WTC11 (cell line): Measurements from ENCODE around the gene DDX25. TPM values are rescaled to one million over a fixed set of nuclear protein-coding genes. Genes with fewer than 3 reads are reported as not detected.

Source experiments
- ATAC-seq: fragments of 200-7000 bp; cut with Tn5 transposase; 2 replicates; pipeline ENCODE4 v1.10.0; 2021; ENCODE audit warnings: mild to moderate bottlenecking, moderate library complexity
- CTCF ChIA-PET: fragments of 300-600 bp; sonication (Branson Sonifier 250); formaldehyde crosslinking; loops from one replicate; lab custom pipeline; 2021; ENCODE audit warnings: antibody characterized with exemption; lab: Charles Lee
- POLR2A ChIA-PET: fragments of 350-600 bp; sonication (Branson Sonifier 250); formaldehyde crosslinking; loops from one replicate; lab custom pipeline; 2021; ENCODE audit warnings: antibody characterized with exemption; lab: Charles Lee
- DNase-seq: peaks from one replicate; pipeline ENCODE4 v3.0.0; 2021; ENCODE audit warnings: low spot score
- H3K27ac Mint-ChIP-seq: 2 replicates; pipeline ENCODE4 v1.8.0; 2021; ENCODE audit warnings: mixed read lengths
- H3K27me3 Mint-ChIP-seq: 2 replicates; pipeline ENCODE4 v1.8.0; 2021; ENCODE audit warnings: low read depth, mild to moderate bottlenecking, moderate library complexity, mixed read lengths
- H3K36me3 Mint-ChIP-seq: 2 replicates; pipeline ENCODE4 v1.8.0; 2021; ENCODE audit warnings: mixed read lengths
- H3K4me1 Mint-ChIP-seq: 2 replicates; pipeline ENCODE4 v1.8.0; 2022; ENCODE audit warnings: mixed read lengths
- H3K4me3 Mint-ChIP-seq: 2 replicates; pipeline ENCODE4 v1.8.0; 2021; ENCODE audit warnings: mild to moderate bottlenecking, moderate library complexity, mixed read lengths
- H3K9me3 Mint-ChIP-seq: 2 replicates; pipeline ENCODE4 v1.8.0; 2021; ENCODE audit warnings: mixed read lengths
- CDX4 ChIP-seq: fragments of 250-450 bp; sonication (Bioruptor Pico); IDR thresholded peaks from 2 replicates; pipeline ENCODE4 v1.9.0; 2021; ENCODE audit warnings: moderate library complexity, mild to moderate bottlenecking, inconsistent platforms, borderline replicate concordance
- FOXK1 ChIP-seq: sonication (generic); formaldehyde crosslinking; IDR thresholded peaks from 2 replicates; pipeline ENCODE4 v1.8.0; 2022; ENCODE audit warnings: mild to moderate bottlenecking, moderate library complexity, missing genetic modification reagents
- HMGA2 ChIP-seq: fragments of 250-450 bp; sonication (Bioruptor Pico); IDR thresholded peaks from 2 replicates; pipeline ENCODE4 v1.4.0; 2021; ENCODE audit warnings: mild to moderate bottlenecking, moderate library complexity
- IRF2 ChIP-seq: sonication (generic); formaldehyde crosslinking; IDR thresholded peaks from 2 replicates; pipeline ENCODE4 v1.8.0; 2022; ENCODE audit warnings: low read depth, missing genetic modification reagents, borderline replicate concordance
- NFE2L1 ChIP-seq: sonication (generic); formaldehyde crosslinking; IDR thresholded peaks from 2 replicates; pipeline ENCODE4 v1.8.1; 2023; ENCODE audit warnings: missing genetic modification reagents
- RELA ChIP-seq: sonication (generic); formaldehyde crosslinking; IDR thresholded peaks from 2 replicates; pipeline ENCODE4 v1.8.1; 2022; ENCODE audit warnings: missing genetic modification reagents, mild to moderate bottlenecking, borderline replicate concordance
- STAT6 ChIP-seq: sonication (generic); formaldehyde crosslinking; conservative IDR thresholded peaks from 2 replicates; pipeline ENCODE4 v1.8.1; 2023; ENCODE audit warnings: mild to moderate bottlenecking, low read depth, missing genetic modification reagents, moderate library complexity
- USF2 ChIP-seq: sonication (generic); formaldehyde crosslinking; IDR thresholded peaks from 2 replicates; pipeline ENCODE4 v1.8.1; 2023; ENCODE audit warnings: mild to moderate bottlenecking, missing genetic modification reagents, moderate library complexity
- ZBTB43 ChIP-seq: sonication (generic); formaldehyde crosslinking; IDR thresholded peaks from 2 replicates; pipeline ENCODE4 v1.8.1; 2023; ENCODE audit warnings: mild to moderate bottlenecking, missing genetic modification reagents
- ZMAT4 ChIP-seq: fragments of 250-450 bp; sonication (Bioruptor Pico); IDR thresholded peaks from 2 replicates; pipeline ENCODE4 v1.9.0; 2021; ENCODE audit warnings: mild to moderate bottlenecking
- ZNF138 ChIP-seq: sonication (generic); formaldehyde crosslinking; conservative IDR thresholded peaks from 2 replicates; pipeline ENCODE4 v1.8.1; 2022; ENCODE audit warnings: mild to moderate bottlenecking, moderate library complexity, missing genetic modification reagents
- total RNA-seq: library from RNA; stranded (reverse); gene quantifications from 3 replicates; pipeline ENCODE4 v1.2.3, GENCODE V29; 2021
- TF ChIP-seq, protein P1 (sequence below): fragments of 200-600 bp; IDR thresholded peaks from 2 replicates; pipeline ENCODE4 v1.8.0; 2022; ENCODE audit warnings: antibody characterized with exemption
- TF ChIP-seq, protein P2 (sequence below): fragments of 250-450 bp; sonication (Bioruptor Pico); IDR thresholded peaks from 2 replicates; pipeline ENCODE4 v1.9.0; 2021; ENCODE audit warnings: mild to moderate bottlenecking
- TF ChIP-seq, protein P3 (sequence below): sonication (generic); formaldehyde crosslinking; IDR thresholded peaks from 2 replicates; pipeline ENCODE4 v1.8.1; 2023; ENCODE audit warnings: mild to moderate bottlenecking, missing genetic modification reagents
- TF ChIP-seq, protein P4 (sequence below): sonication (generic); formaldehyde crosslinking; IDR thresholded peaks from 2 replicates; pipeline ENCODE4 v1.8.1; 2023; ENCODE audit warnings: mild to moderate bottlenecking, missing genetic modification reagents, borderline replicate concordance

DDX25 gene
- total RNA-seq, 1 experiment from 2014 or later, result 17.5 TPM

DNA sequence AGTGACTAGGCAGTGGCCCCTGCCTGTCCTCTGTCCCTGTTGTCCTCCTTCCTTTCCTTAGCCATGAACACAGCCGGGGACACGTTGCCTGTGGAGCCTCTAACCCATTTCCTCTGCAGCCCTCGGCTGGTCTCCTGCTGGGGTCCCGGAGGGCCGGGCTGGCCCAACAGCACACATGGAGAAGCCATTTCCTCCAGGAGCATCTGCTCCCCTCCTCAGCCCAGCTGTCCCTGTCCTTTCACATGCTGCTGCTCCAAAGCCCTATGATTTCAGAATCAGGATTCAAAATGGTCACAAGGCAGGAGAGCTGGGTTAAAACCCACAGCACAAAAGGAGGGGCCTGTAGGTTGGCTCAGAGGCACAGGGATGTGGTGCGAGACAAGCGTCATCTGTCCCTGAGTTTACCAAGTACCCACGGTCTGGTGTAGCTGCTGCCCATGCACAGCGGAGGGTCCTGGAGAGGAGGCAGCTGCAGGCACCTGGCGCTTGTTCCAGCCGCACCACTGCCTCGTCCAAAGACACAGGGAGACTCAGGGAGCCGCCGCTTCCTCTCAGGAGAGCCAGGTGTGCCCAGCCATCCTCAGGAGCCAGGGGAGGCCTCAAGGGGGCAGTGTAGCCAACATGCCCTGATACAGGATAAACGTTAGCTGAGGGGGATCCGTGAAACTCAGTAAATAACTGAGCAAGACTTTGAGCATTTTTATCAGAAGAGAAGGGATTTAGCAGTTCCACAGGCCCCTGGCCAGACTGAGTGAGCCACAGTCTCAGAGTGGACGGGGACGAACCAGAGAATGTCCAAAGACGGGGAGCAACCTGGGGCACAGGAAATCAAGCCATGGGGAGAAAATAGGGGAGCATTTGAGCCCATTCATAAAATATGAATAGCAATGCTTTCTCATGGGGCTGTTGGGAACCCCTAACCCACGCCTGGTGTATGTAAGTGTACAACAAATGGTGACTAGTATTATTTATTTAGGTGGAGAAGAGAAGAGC lies 37.6 kb downstream of the DDX25 start:
- peak overlapping the region; percentile 45 for H3K27ac Mint-ChIP-seq
- CTCF ChIA-PET, result interaction anchor here (0.6 to 3.2 kb wide), 43 partner anchors 9 to 252 kb away, joined by 3 to 28 read pairs (median 5); partner anchors contain the start of genes HYLS1 and PUS3
- TF ChIP-seq ZMAT4 (CRISPR knock-in tag), result no peak
- TF ChIP-seq, protein P1, sequence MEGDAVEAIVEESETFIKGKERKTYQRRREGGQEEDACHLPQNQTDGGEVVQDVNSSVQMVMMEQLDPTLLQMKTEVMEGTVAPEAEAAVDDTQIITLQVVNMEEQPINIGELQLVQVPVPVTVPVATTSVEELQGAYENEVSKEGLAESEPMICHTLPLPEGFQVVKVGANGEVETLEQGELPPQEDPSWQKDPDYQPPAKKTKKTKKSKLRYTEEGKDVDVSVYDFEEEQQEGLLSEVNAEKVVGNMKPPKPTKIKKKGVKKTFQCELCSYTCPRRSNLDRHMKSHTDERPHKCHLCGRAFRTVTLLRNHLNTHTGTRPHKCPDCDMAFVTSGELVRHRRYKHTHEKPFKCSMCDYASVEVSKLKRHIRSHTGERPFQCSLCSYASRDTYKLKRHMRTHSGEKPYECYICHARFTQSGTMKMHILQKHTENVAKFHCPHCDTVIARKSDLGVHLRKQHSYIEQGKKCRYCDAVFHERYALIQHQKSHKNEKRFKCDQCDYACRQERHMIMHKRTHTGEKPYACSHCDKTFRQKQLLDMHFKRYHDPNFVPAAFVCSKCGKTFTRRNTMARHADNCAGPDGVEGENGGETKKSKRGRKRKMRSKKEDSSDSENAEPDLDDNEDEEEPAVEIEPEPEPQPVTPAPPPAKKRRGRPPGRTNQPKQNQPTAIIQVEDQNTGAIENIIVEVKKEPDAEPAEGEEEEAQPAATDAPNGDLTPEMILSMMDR, result peak; percentile 68
- TF ChIP-seq IRF2, result no peak
- no peak for TF ChIP-seq FOXK1
- TF ChIP-seq RELA (CRISPR knock-in tag), result no peak
- TF ChIP-seq STAT6 (CRISPR knock-in tag), result no peak
- no peak for TF ChIP-seq ZNF138
- TF ChIP-seq HMGA2 (CRISPR knock-in tag), result no peak
- no peak for TF ChIP-seq ZBTB43 (CRISPR knock-in tag)
- no peak for TF ChIP-seq CDX4 (CRISPR knock-in tag)
- 0 out of 2 replicates have a peak, but pooled peaks have one; percentile 17 for TF ChIP-seq USF2 (CRISPR knock-in tag)
- TF ChIP-seq, protein P2, sequence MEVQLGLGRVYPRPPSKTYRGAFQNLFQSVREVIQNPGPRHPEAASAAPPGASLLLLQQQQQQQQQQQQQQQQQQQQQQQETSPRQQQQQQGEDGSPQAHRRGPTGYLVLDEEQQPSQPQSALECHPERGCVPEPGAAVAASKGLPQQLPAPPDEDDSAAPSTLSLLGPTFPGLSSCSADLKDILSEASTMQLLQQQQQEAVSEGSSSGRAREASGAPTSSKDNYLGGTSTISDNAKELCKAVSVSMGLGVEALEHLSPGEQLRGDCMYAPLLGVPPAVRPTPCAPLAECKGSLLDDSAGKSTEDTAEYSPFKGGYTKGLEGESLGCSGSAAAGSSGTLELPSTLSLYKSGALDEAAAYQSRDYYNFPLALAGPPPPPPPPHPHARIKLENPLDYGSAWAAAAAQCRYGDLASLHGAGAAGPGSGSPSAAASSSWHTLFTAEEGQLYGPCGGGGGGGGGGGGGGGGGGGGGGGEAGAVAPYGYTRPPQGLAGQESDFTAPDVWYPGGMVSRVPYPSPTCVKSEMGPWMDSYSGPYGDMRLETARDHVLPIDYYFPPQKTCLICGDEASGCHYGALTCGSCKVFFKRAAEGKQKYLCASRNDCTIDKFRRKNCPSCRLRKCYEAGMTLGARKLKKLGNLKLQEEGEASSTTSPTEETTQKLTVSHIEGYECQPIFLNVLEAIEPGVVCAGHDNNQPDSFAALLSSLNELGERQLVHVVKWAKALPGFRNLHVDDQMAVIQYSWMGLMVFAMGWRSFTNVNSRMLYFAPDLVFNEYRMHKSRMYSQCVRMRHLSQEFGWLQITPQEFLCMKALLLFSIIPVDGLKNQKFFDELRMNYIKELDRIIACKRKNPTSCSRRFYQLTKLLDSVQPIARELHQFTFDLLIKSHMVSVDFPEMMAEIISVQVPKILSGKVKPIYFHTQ (CRISPR knock-in tag), result no peak
- TF ChIP-seq, protein P3, sequence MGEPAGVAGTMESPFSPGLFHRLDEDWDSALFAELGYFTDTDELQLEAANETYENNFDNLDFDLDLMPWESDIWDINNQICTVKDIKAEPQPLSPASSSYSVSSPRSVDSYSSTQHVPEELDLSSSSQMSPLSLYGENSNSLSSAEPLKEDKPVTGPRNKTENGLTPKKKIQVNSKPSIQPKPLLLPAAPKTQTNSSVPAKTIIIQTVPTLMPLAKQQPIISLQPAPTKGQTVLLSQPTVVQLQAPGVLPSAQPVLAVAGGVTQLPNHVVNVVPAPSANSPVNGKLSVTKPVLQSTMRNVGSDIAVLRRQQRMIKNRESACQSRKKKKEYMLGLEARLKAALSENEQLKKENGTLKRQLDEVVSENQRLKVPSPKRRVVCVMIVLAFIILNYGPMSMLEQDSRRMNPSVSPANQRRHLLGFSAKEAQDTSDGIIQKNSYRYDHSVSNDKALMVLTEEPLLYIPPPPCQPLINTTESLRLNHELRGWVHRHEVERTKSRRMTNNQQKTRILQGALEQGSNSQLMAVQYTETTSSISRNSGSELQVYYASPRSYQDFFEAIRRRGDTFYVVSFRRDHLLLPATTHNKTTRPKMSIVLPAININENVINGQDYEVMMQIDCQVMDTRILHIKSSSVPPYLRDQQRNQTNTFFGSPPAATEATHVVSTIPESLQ (CRISPR knock-in tag), result no peak
- no peak for TF ChIP-seq NFE2L1
- TF ChIP-seq, protein P4, sequence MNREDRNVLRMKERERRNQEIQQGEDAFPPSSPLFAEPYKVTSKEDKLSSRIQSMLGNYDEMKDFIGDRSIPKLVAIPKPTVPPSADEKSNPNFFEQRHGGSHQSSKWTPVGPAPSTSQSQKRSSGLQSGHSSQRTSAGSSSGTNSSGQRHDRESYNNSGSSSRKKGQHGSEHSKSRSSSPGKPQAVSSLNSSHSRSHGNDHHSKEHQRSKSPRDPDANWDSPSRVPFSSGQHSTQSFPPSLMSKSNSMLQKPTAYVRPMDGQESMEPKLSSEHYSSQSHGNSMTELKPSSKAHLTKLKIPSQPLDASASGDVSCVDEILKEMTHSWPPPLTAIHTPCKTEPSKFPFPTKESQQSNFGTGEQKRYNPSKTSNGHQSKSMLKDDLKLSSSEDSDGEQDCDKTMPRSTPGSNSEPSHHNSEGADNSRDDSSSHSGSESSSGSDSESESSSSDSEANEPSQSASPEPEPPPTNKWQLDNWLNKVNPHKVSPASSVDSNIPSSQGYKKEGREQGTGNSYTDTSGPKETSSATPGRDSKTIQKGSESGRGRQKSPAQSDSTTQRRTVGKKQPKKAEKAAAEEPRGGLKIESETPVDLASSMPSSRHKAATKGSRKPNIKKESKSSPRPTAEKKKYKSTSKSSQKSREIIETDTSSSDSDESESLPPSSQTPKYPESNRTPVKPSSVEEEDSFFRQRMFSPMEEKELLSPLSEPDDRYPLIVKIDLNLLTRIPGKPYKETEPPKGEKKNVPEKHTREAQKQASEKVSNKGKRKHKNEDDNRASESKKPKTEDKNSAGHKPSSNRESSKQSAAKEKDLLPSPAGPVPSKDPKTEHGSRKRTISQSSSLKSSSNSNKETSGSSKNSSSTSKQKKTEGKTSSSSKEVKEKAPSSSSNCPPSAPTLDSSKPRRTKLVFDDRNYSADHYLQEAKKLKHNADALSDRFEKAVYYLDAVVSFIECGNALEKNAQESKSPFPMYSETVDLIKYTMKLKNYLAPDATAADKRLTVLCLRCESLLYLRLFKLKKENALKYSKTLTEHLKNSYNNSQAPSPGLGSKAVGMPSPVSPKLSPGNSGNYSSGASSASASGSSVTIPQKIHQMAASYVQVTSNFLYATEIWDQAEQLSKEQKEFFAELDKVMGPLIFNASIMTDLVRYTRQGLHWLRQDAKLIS (CRISPR knock-in tag), result no peak

More for the DNA sequence above, 37.6 kb downstream of the DDX25 start:
- H3K4me3 Mint-ChIP-seq, result no peak overlapping the region
- ATAC-seq (peak; percentile 92), DNase-seq (peak; percentile 91)
- no peaks in the 10 kb centered on the region for H3K36me3 Mint-ChIP-seq
- no peaks in the 10 kb centered on the region; the same call in 1 of the 2 replicates for H3K27me3 Mint-ChIP-seq
- POLR2A ChIA-PET, result interaction anchor here (1.3 kb wide), 1 partner anchor 252 kb away, joined by 4 read pairs; no protein-coding TSS in a partner anchor
- H3K4me1 Mint-ChIP-seq, result peaks cover 23% of the 10 kb centered on the region
- H3K9me3 Mint-ChIP-seq, result no peaks in the 10 kb centered on the region
